Measurements from ENCODE around the gene IFNG-AS1. TPM values are rescaled to one million over a fixed set of nuclear protein-coding genes. Genes with fewer than 3 reads are reported as not detected.

The IFNG-AS1 gene
- total RNA-seq, 1 experiment from 2014 or later, result not detected

- ChIA-PET POLR2A (no interaction called here), CTCF (no interaction called here), RAD21 (ENCODE audit: low non-redundant PET in 1 of 2, low total read pairs in 2 of 2, uncharacterized antibody in 2 of 2, unreplicated experiment in 2 of 2) (no interaction called here)
- Histone ChIP-seq H3K27ac (ENCODE audit: low read depth, low read length) (no peak overlapping the region), H4K20me1 (ENCODE audit: insufficient read depth) (no peaks in the 10 kb centered on the region), H3K36me3 (ENCODE audit: control insufficient read depth in 1 of 2, insufficient read depth in 2 of 2, low read length in 2 of 2) (no peaks in the 10 kb centered on the region), H3K4me3 (replicated peaks in 1 of 2; ENCODE audit: low read depth in 1 of 2, low read length in 2 of 2) (no peak overlapping the region), H3K27me3 (ENCODE audit: insufficient read depth, low read length) (no peaks in the 10 kb centered on the region), H2AFZ (ENCODE audit: low read depth, low read length, poor library complexity, severe bottlenecking) (no peak overlapping the region), H3K4me2 (ENCODE audit: low read length) (no peak overlapping the region), H3K9ac (ENCODE audit: low read length) (no peak overlapping the region), H3K9me3 (ENCODE audit: control insufficient read depth in 1 of 2, insufficient read depth in 1 of 2, low read depth in 1 of 2, low read length in 2 of 2) (no peaks in the 10 kb centered on the region), H3K4me1 (ENCODE audit: control insufficient read depth in 1 of 2, insufficient read depth in 2 of 2, low read length in 2 of 2) (no peaks in the 10 kb centered on the region), H3K79me2 (ENCODE audit: insufficient read depth, low read length) (no peaks in the 10 kb centered on the region), H3K9me2 (ENCODE audit: insufficient read depth) (no peaks in the 10 kb centered on the region)
- DNase-seq (ENCODE audit: low read depth, low spot score) (no peak), ATAC-seq (no peak)
- BruUV-seq (replicated peaks), result no TSS peak
- intact Hi-C loops (cut with micrococcal nuclease), result no loop called here
- TF ChIP-seq YY1 (IDR thresholded peaks at IDR 0.05; ENCODE audit: extremely low read depth, insufficient replicate concordance, low read depth, low read length), result no peak
- TF ChIP-seq POLR2AphosphoS5 (IDR thresholded peaks at IDR 0.05; ENCODE audit: low read depth, low read length), result no peak
These were observed 3.9 kb downstream of the IFNG-AS1 start for GRCh38 chr12:67993143-67993542.

DNA sequence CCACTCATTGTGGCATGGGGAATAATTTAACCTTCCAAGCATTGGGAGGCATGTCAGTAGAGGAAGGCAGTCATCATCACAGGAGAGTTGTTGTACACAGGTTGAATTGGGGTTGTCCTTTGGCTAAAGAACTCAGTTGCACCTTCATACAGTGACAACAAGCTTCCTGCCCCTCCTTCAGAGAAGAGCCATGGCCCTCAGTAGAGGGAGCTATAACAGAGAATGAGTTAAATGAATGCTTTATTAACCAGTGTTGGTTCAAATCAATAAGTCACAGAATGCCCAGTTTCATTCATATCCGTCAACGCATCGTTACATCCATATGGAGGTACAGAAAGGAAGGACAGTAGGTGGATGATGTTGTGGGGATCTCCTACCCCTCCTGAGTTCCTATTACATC is 4.8 kb downstream of the IFNG-AS1 start:
- no peak for DNase-seq (ENCODE audit: low read depth, low spot score)
- Histone ChIP-seq H3K9me3 (ENCODE audit: control insufficient read depth in 1 of 2, insufficient read depth in 1 of 2, low read depth in 1 of 2, low read length in 2 of 2) (no peaks in the 10 kb centered on the region), H3K27me3 (ENCODE audit: insufficient read depth, low read length) (no peaks in the 10 kb centered on the region), H3K27ac (ENCODE audit: low read depth, low read length) (no peak overlapping the region), H3K4me3 (replicated peaks in 1 of 2; ENCODE audit: low read depth in 1 of 2, low read length in 2 of 2) (no peak overlapping the region), H3K79me2 (ENCODE audit: insufficient read depth, low read length) (no peaks in the 10 kb centered on the region), H3K4me1 (ENCODE audit: control insufficient read depth in 1 of 2, insufficient read depth in 2 of 2, low read length in 2 of 2) (no peaks in the 10 kb centered on the region), H3K4me2 (ENCODE audit: low read length) (no peak overlapping the region), H3K36me3 (ENCODE audit: control insufficient read depth in 1 of 2, insufficient read depth in 2 of 2, low read length in 2 of 2) (no peaks in the 10 kb centered on the region), H2AFZ (ENCODE audit: low read depth, low read length, poor library complexity, severe bottlenecking) (no peak overlapping the region), H3K9ac (ENCODE audit: low read length) (no peak overlapping the region), H3K9me2 (ENCODE audit: insufficient read depth) (no peaks in the 10 kb centered on the region), H4K20me1 (ENCODE audit: insufficient read depth) (no peaks in the 10 kb centered on the region)
- intact Hi-C loops (cut with micrococcal nuclease), result no loop called here
- no TSS peak for BruUV-seq (replicated peaks)
- ChIA-PET CTCF (interaction anchor here (0.6 to 0.9 kb wide), 2 partner anchors 13 to 14 kb away, joined by 3 read pairs; no protein-coding TSS in a partner anchor), POLR2A (no interaction called here), RAD21 (ENCODE audit: low non-redundant PET in 1 of 2, low total read pairs in 2 of 2, uncharacterized antibody in 2 of 2, unreplicated experiment in 2 of 2) (interaction anchor here in 1 of 2 experiments (0.9 kb wide), 1 partner anchor 638 kb away, joined by 3 read pairs; no protein-coding TSS in a partner anchor)
- TF ChIP-seq CTCF (IDR thresholded peaks at IDR 0.05 in 2 of 3, conservative IDR thresholded peaks at IDR 0.05 in 1 of 3; ENCODE audit: borderline replicate concordance in 1 of 3, insufficient read depth in 1 of 3, low read depth in 2 of 3, low read length in 2 of 3) (peak; percentile 4 to 37 (median 35); a peak in 3 of 6 replicates), EZH2phosphoT487 (IDR thresholded peaks at IDR 0.05; ENCODE audit: borderline replicate concordance) (no peak)
- ATAC-seq, result peak; percentile 63; the same call in 1 of the 2 replicates
